NB4 (cell line): ENCODE measurements around the gene SGIP1.

Source experiments
- DNase-seq: peaks from one replicate; pipeline ENCODE4 v3.0.0; 2010; ENCODE audit warnings: low read depth
- H3K4me3 ChIP-seq: one replicate; pipeline ENCODE4 v1.5.1; 2011; ENCODE audit warnings: mild to moderate bottlenecking, low read depth, low read length, moderate library complexity
- CTCF ChIP-seq: IDR thresholded peaks from one replicate; pipeline ENCODE4 v1.5.1; 2012; ENCODE audit warnings: low read depth, low read length
- MAX ChIP-seq: IDR thresholded peaks from 2 replicates; pipeline ENCODE4 v1.6.1; 2011; ENCODE audit warnings: low read depth, low read length
- MYC ChIP-seq: IDR thresholded peaks from 2 replicates; pipeline ENCODE4 v1.6.1; 2011; ENCODE audit warnings: low read depth, low read length
- POLR2A ChIP-seq: IDR thresholded peaks from 2 replicates; pipeline ENCODE4 v1.6.1; 2011; ENCODE audit warnings: mild to moderate bottlenecking; ENCODE audit not compliant: insufficient read length; ENCODE audit errors: extremely low read depth

The SGIP1 gene

GRCh38 chr1:66557157-66557556 is 23.2 kb downstream of the SGIP1 start:
- TF ChIP-seq MAX, result no peak
- TF ChIP-seq MYC, result no peak
- TF ChIP-seq POLR2A, result no peak
- TF ChIP-seq CTCF, result no peak
- H3K4me3 ChIP-seq, result no peak overlapping the region
- DNase-seq, result no peak

- no peak for DNase-seq
- TF ChIP-seq MAX (no peak), MYC (no peak), POLR2A (no peak), CTCF (no peak)
- no peak overlapping the region for H3K4me3 ChIP-seq
These were observed 25.6 kb downstream of the SGIP1 start for GRCh38 chr1:66559517-66559916.

- TF ChIP-seq CTCF (no peak), POLR2A (no peak), MAX (no peak), MYC (no peak)
- no peak overlapping the region for H3K4me3 ChIP-seq
- DNase-seq, result no peak
These were observed 28.6 kb downstream of the SGIP1 start for GRCh38 chr1:66562561-66562960.

- DNase-seq, result no peak
- TF ChIP-seq MYC (no peak), CTCF (no peak), MAX (no peak), POLR2A (no peak)
- no peak overlapping the region for H3K4me3 ChIP-seq
These were observed 29.3 kb downstream of the SGIP1 start for GRCh38 chr1:66563094-66563800.

GRCh38 chr1:66563941-66564630 is 30.1 kb downstream of the SGIP1 start:
- H3K4me3 ChIP-seq, result no peak overlapping the region
- peak; percentile 72 for DNase-seq
- TF ChIP-seq MYC (no peak), POLR2A (no peak), CTCF (no peak), MAX (no peak)
